SKM-1 (cell line): Measurements from ENCODE around the gene CTXN1.
"Not testable (repeated sequence)": the region's sequence is repeated elsewhere in the genome, so short reads cannot be mapped to it uniquely, and the experiment has no call there.

Source experiments
- DNase-seq: peaks from one replicate; lab custom pipeline; 2025; ENCODE audit not compliant: unreplicated experiment; lab: John Stamatoyannopoulos, UW

Gene CTXN1

GRCh38 chr19:7926021-7926726 is at the start of gene CTXN1:
TSS of gene CTXN1 (minus strand) at chr19:7926135. CDS start at chr19:7925538, 597 bp downstream.
- DNase-seq: no peak

GRCh38 chr19:7975037-7975436 is 49.1 kb upstream of the CTXN1 start:
- no peak for DNase-seq

DNA sequence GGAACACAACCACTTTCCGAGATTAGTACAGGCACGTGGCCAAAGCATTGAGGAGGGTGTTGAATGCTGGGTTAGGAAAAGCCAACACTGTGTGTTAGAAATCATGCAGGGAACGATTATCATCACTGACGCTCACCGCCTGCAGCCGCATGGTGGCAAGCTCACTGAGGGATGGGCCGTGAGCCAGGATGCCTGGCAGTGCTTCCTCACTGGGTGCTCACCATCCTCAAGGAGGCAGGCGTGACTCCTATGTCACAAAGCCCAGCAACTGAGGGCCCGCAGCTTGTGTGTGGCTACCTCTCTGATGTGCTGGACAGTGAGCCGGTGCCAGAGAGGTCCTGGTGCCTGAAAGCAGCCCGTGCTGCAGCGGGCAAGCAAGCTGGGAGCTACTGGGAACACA is 47.9 kb upstream of the CTXN1 start:
- DNase-seq: no peak

DNA sequence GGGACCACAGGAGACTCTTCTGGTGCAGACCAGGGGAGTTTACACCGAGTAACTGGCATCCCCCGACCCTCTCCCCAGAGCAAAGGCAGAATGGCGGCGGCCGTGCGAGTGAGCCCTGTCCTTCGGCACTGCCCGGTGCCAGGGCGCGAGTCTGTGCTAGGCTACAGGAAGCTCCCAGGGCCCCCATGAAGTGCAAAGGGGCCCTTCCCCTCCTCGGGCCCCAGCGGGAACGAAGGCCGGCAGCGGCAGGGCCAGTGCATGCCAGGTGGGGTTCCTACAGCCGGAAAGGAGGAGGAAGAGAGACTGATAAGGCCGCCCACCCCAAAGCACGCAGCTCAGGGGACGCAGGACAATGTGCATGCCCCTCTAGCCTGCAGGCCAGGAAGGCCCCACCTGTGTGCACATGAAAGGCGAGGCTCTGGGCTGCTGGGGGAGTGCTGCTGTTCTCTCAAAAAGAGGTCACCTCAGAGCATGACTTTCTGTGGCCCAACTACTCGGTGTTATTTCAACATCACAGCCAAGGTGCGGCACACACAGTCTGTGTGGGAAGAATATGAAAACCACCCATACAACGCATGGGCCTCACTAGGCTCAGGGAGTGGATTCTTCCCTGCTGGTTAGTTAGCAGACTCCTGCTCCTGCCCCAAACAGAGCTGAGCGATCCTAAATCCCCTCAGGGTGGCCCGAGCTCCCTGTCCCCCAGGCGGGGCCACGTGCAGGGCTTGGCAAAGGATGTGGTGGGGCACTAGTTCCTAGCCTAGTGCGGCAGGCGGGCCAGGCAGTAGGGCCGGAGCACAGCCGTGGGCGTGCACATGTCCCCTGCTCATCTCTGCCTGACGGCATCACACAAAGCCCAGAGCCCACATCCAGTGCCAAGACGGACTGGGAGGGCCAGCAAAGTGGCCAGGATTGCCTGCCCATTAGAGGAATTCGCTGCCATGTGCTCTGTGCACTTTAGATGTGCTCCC is 45.9 kb upstream of the CTXN1 start:
- DNase-seq: no peak

DNA sequence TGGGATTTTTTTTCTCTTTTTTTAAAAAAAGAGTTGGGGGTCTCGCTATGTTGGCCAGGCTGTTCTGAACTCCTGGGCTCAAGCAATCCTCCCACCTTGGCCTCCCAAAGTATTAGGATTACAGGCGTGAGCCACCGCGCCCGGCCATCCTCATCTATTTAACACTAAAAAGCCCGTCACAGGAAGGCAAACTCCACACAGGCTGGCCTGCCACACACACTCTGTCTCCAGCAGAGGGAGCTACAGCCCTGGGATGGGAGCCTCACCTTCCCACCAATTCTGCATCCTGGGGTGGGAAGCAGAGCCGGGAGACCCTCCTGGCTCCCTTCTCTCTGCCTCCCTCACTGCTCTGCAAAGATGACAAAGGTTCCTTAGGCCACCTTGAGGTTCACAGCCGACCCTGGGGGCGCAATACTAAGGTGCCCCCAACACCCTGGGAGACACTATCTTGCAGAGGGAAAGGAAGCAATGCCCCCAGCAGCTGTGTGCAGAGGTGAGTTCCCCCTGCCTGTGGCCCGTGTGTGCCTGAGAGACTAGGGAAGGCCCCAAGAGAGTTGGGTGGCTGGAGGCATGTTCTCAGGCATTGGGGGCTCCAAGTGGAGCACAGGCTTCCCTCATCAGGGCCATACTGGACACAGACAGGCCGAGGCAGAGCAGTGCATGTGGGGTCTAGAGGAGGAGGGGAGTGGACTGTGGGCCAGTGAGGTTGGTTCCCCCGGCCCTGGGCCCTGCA is 44.9 kb upstream of the CTXN1 start:
- DNase-seq: peak; percentile 9

GRCh38 chr19:7969555-7969939 is 43.6 kb upstream of the CTXN1 start:
- DNase-seq: no peak

GRCh38 chr19:7968796-7969554 is 43.0 kb upstream of the CTXN1 start:
- no peak for DNase-seq

DNA sequence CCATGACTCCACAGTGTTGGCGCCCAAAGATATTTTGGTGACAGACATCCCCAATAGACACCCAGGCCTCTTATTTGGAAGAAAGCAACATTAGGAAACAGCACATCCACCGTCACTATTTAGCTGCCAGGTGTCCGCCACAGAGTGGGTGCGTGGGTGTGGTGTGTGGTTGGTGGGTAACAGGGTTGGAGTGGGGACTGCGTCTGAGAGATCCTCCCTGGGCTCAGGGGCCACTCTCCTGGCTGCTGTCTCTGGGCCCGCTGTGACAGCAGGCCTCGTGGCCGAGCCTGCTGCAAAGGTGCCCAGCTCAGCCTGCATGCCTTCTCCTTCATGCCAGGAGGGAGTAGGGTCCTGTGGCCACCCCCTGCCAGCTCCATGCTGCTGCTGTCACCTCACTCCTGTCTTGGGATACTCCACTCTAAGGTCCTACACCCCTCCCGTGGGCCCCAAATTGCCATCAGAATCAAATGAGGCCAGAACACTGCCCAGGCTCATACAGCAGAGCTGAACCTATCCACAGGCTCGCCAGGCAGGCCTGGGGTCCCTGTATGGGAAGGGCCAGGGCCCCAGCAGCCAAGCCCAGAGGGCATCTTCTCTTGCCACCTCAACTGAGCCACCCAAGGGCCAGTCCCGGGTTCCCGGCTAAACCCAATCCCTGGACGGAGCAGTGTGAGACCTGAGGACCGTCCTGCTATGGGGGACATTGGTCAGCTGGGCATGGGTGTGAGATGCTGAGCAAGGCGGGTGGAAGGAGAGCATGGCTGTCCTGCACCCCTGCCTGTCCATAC is 42.3 kb upstream of the CTXN1 start:
- DNase-seq: no peak

GRCh38 chr19:7965921-7966665 is 40.2 kb upstream of the CTXN1 start:
- DNase-seq: no peak

DNA sequence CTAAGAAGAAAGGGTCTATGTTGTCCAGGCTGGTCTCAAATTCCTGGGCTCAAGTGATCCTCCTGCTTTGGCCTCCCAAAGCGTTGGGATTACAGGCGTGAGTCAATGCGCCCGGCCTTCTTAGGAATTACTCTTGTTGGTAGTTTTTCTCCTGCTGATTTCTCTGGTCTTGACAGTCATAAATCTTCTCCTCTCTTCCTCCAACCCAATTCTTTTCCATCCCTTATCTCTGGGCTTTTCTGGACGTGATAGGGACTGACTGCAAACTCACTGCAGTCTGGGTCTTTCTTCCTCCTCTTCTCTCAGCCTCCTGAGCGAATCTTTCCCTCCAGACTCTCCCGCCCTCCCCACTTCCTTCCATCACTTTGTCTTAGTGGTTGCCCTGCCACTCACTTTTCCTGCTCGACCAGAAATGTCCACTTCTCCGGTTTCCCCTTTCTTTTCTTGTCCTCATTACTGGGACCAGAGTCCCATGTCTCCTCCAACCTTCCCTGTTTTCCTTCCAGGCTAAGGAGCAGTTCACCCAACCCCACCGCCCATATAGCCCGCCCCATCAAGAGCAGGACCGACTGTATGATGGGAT is 39.4 kb upstream of the CTXN1 start:
- DNase-seq: no peak

- no peak for DNase-seq
Measured at GRCh38 chr19:7963566-7963965, 37.6 kb upstream of the CTXN1 start.

DNA sequence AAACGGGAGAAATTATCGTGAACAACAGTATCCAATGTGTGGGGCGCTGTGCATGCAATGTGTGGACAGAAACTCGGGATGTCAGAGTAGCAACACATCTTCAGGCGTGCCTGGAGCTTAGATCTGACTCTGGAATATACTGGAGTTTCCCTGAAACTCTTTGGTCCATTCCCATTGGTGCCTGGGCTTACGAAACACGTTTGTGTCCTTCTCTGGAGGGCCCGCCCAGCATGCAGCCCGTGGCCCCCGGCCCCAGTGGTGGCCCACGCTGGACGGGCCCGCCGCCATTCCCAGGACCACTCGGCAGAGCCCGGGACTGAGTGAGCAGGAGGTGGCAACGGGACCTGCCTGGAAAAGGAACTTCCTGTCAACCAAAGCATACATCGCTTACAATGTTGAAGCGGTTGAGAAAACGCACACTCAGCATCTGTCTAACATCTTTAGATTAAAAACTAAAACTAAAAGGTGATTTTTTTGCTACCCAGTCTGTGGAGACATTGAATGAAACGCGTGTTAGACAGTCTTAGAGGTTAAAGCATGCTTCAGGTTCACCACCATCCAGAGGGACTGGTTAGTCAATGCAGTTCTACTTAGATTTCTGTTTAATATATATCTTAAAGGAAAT is 36.8 kb upstream of the CTXN1 start:
- DNase-seq: no peak

DNA sequence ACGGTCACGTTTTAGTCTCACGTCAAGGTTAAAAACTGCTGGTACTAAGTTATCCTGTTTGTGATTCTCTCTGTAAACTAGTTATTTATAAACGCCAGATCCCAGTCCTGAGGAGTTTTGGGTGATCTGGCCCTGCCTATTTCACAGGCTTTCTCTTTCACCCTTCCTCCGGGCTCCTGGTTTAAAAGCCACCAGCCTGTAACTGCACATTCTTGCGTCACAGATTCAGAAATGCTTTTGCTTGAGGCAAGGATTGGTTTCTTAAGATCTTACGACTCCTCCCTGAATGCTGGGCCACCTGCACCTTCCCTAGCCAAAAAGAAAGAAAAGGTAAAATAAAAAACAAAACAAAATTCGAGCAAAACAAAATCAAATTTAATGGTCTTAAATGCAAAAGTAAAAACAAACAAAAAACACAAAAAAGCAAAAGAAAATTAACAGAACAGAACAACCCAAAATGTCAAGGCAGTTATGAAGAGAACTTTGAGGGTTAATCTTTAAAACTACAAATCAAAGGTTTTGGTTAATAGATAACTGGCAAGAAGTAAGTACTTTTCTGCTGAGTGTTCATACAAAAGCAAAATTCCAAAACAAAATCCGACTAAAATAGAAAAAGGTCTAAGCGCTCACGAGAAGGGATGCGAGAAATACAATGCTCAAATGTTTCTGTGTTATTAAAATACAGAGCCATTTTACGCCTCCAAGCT is 36.1 kb upstream of the CTXN1 start:
- no peak for DNase-seq

DNA sequence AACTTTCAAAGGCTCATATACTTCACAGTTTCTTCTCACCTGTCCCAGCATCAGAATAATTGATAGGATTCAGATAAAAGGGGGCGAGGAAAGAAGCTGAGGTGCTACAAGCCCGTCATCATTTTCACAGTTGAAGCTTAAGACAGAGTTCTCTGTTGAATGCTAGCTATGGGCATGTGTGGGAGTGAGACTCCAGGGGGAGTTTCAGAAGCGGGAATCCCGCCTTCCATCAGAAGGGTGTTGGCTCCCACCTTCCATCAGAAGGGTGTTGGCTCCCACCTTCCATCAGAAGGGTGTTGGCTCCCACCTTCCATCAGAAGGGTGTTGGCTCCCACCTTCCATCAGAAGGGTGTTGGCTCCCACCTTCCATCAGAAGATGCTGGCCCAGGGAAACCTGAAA is 35.1 kb upstream of the CTXN1 start:
- not testable (repeated sequence) for DNase-seq

GRCh38 chr19:7959211-7959610 is 33.3 kb upstream of the CTXN1 start:
- DNase-seq: no peak

- DNase-seq: no peak
Measured at GRCh38 chr19:7955696-7956095, 29.8 kb upstream of the CTXN1 start.

DNA sequence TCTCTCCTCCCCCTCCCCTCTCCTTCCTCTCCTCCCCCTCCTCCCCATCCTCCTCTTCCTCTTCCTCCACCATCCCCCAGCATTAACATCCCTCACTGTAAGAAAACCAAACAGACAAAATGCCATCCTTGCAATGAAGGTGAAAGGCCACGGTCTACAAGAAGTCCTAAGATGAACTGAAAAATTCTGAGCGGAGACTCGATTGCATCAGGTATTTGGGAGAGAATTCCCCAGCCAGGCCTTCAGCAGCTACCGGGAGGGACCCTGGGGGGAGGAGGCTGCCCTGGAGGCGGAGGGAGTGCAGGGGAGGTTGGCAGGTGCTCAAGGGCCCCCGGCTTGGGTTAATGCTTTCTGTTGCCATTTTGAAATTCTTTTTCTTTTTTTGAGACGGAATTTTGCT is 27.6 kb upstream of the CTXN1 start:
- no peak for DNase-seq

DNA sequence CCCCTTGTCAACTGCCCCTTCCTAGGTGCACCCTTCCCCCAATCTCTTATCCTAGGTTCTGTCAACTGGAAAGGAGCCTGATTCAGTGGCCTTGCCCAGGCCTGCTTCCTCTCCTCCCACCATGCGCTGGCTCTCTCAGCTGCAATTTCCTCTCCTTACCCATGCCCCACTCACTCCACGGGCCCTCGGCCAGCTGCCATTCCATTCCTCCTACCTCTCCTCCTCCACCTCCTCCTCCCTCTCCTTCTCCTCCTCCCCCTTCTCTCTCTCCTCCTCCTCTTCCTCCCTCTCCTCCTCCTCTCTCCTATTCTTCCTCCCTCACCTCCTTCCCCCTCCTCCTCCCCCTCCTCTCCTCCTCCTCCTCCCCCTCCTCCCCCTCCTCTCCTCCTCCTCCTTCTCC is 27.1 kb upstream of the CTXN1 start:
- no peak for DNase-seq
